GM12891 (cell line): Measurements from ENCODE around the gene PLEKHO1.

Experiments
- POLR2A ChIP-seq: IDR thresholded peaks from 2 replicates; pipeline ENCODE4 v1.6.1; 2011; ENCODE audit warnings: low read depth, low read length, control low read depth
- POLR2AphosphoS5 ChIP-seq: IDR thresholded peaks from 2 replicates; pipeline ENCODE4 v1.6.1; 2011; ENCODE audit warnings: low read depth, low read length, control low read depth
- TAF1 ChIP-seq: IDR thresholded peaks from 2 replicates; pipeline ENCODE4 v1.6.1; 2011; ENCODE audit warnings: low read depth, low read length, control low read depth

DNA sequence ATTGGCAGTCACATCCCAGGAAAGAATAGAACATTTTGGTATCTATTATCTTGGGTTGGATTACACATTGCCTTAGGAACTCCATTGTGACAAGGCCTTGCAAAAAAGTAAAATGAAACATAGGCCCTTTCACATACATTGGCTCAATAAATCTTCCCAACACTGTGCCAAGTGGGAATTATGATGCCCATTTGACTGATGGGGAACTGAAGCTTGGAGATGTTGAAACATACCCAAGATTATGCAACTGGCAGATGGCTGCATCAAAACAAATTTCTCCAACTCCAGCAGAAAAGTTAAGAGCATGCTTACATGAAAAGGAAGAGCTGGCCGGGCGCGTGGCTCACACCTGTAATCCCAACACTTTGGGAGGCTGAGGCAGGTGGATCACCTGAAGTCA, 26.9 kb downstream of the PLEKHO1 start:
- no peak for TF ChIP-seq TAF1
- no peak for TF ChIP-seq POLR2A
- no peak for TF ChIP-seq POLR2AphosphoS5
